ENCODE measurements around the gene CFB.

The CFB gene

GRCh38 chr6:31948306-31948705 is 2.4 kb downstream of the CFB start:
- DNase-seq: no peak

- DNase-seq: no peak
Observed at GRCh38 chr6:31948753-31949413, 3.0 kb downstream of the CFB start.

GRCh38 chr6:31949926-31950548 is 4.1 kb downstream of the CFB start:
- no peak for DNase-seq

GRCh38 chr6:31952140-31952805 is 6.4 kb downstream of the CFB start:
- DNase-seq: peak in 26 of 51 donors; percentile 4 to 65 (median 20)

GRCh38 chr6:31952890-31953289 is 7.0 kb downstream of the CFB start:
- DNase-seq: no peak

GRCh38 chr6:31954511-31954910 is 8.6 kb downstream of the CFB start:
- no peak for DNase-seq

- DNase-seq: no peak
Observed at GRCh38 chr6:31956796-31957195, 10.9 kb downstream of the CFB start.

GRCh38 chr6:31958412-31958740 is 12.5 kb downstream of the CFB start:
- peak in 1 of 51 donors; percentile 63 for DNase-seq

GRCh38 chr6:31958741-31959739 is 13.1 kb downstream of the CFB start, which contains the start of the genes NELFE and SKIC2:
TSS of gene NELFE (minus strand) at chr6:31958971. CDS start at chr6:31958446, 525 bp downstream.
TSS of gene SKIC2 (plus strand) at chr6:31959175. CDS start at chr6:31959193, 18 bp downstream.
- peak in 50 of 51 donors; percentile 77 to 99 (median 97) for DNase-seq

- no peak for DNase-seq
Observed at GRCh38 chr6:31961616-31962015, 15.7 kb downstream of the CFB start.

- DNase-seq: no peak
Observed at GRCh38 chr6:31963921-31964320, 18.0 kb downstream of the CFB start.

GRCh38 chr6:31965700-31966099 is 19.8 kb downstream of the CFB start:
- no peak for DNase-seq

GRCh38 chr6:31966506-31966905 is 20.6 kb downstream of the CFB start:
- DNase-seq: no peak

- no peak for DNase-seq
Observed at GRCh38 chr6:31966997-31967925, 21.4 kb downstream of the CFB start.

GRCh38 chr6:31967926-31968320 is 22.0 kb downstream of the CFB start:
- no peak for DNase-seq

GRCh38 chr6:31968326-31968725 is 22.4 kb downstream of the CFB start:
- no peak for DNase-seq

GRCh38 chr6:31968791-31969711 is 23.2 kb downstream of the CFB start:
- no peak for DNase-seq

GRCh38 chr6:31969712-31970603 is 24.1 kb downstream of the CFB start:
- DNase-seq: peak in 1 of 51 donors; percentile 17
